AG20443 (cell line): ENCODE results near the gene ANKRD63.

ENCODE experiments used
- DNase-seq: peaks from one replicate; pipeline ENCODE4 v3.0.0; 2012; ENCODE audit warnings: low spot score, mixed read lengths

The ANKRD63 gene

GRCh38 chr15:40279437-40280141 lies 3.3 kb downstream of the ANKRD63 start:
- peak; percentile 89 for DNase-seq

GRCh38 chr15:40278026-40278425 lies 4.8 kb downstream of the ANKRD63 start:
- DNase-seq, result no peak

GRCh38 chr15:40277471-40277870 lies 5.4 kb downstream of the ANKRD63 start:
- DNase-seq, result no peak

GRCh38 chr15:40276927-40277326 lies 5.9 kb downstream of the ANKRD63 start:
- DNase-seq, result no peak

- DNase-seq, result no peak
Observed at GRCh38 chr15:40275954-40276353, 6.9 kb downstream of the ANKRD63 start.

GRCh38 chr15:40275523-40275922 lies 7.3 kb downstream of the ANKRD63 start:
- DNase-seq, result no peak

GRCh38 chr15:40274350-40275274 lies 8.3 kb downstream of the ANKRD63 start:
- DNase-seq, result peak; percentile 87

- no peak for DNase-seq
Observed at GRCh38 chr15:40273428-40273827, 9.4 kb downstream of the ANKRD63 start.

GRCh38 chr15:40272485-40273056 lies 10.3 kb downstream of the ANKRD63 start:
- no peak for DNase-seq

GRCh38 chr15:40271685-40272484 lies 11.0 kb downstream of the ANKRD63 start:
- DNase-seq, result no peak

- no peak for DNase-seq
Observed at GRCh38 chr15:40270246-40270995, 12.4 kb downstream of the ANKRD63 start.

- DNase-seq, result no peak
Observed at GRCh38 chr15:40269604-40270003, 13.3 kb downstream of the ANKRD63 start.

GRCh38 chr15:40267670-40268069 lies 15.2 kb downstream of the ANKRD63 start:
- DNase-seq, result no peak

- DNase-seq, result peak; percentile 97
Observed at GRCh38 chr15:40266828-40267304, 16.0 kb downstream of the ANKRD63 start.

GRCh38 chr15:40265875-40266274 lies 17.0 kb downstream of the ANKRD63 start:
- DNase-seq, result no peak

- DNase-seq, result no peak
Observed at GRCh38 chr15:40265355-40265754, 17.5 kb downstream of the ANKRD63 start.

GRCh38 chr15:40264321-40265153 lies 18.3 kb downstream of the ANKRD63 start:
- DNase-seq, result no peak

- DNase-seq, result peak; percentile 70
Observed at GRCh38 chr15:40263024-40263754, 19.7 kb downstream of the ANKRD63 start.

- no peak for DNase-seq
Observed at GRCh38 chr15:40259021-40259420, 23.8 kb downstream of the ANKRD63 start.
